Stimulated activated CD4-positive, alpha-beta T cell treated with anti-CD3 and anti-CD28 coated beads, TNF-alpha, amount 100 ng/mL, for 1 hour (primary cell): ENCODE results near the gene RPRD1B.

Experiments used
- DNase-seq, 3 donors: peaks; one replicate each; pipeline ENCODE4 v3.0.0-alpha.2; 2020; ENCODE audit warnings: low read depth in 3 of 3, low spot score in 1 of 3

The RPRD1B gene

GRCh38 chr20:38033330-38034107, at the start of gene RPRD1B, which contains the start of gene TTI1:
TSS of gene RPRD1B (plus strand) at chr20:38033746. CDS start at chr20:38033948, 202 bp downstream.
TSS of gene TTI1 (minus strand) at chr20:38033456. CDS start at chr20:38013816, 19,640 bp downstream.
- peak; percentile 52 to 82 (median 61) for DNase-seq

GRCh38 chr20:37984018-37984785, 49.3 kb upstream of the RPRD1B start:
- DNase-seq = no peak

GRCh38 chr20:37986044-37986858, 47.3 kb upstream of the RPRD1B start:
- DNase-seq = no peak

DNA sequence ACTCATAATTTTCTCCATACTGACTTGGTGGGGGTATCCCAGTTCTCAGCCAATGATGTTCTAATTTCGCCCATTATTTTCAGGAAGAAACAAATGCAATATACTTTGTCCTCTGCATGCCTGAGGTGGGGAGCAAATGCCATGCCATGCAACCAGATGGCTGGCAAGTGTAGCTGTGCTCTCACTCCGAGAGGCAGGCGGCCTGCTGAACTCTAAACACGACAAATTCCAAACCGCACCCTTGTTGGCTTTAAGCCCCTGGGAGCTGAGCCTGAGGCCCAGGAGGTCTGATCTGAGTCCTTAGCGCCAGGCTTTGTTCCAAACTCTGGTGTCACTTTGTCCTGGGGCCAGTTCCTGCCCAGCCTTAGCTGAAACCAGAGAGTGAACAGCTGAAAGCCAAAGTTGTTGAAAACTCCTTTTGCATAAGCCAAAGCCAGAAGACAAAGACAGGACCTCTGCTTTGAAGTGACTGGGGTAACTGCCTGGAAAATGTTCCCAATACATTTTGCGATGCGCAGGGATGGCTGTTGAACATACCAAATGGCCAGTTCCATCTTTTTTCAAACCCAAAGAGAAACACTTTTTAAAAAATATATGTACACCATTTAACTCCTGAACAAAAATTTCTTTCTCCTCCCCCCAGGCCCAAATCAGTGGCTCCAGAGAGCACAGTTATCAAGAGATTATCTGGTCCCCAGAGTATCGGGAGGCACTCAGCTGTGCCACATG, 46.5 kb upstream of the RPRD1B start:
- no peak for DNase-seq

GRCh38 chr20:37987602-37988290, 45.8 kb upstream of the RPRD1B start:
- DNase-seq = no peak

DNA sequence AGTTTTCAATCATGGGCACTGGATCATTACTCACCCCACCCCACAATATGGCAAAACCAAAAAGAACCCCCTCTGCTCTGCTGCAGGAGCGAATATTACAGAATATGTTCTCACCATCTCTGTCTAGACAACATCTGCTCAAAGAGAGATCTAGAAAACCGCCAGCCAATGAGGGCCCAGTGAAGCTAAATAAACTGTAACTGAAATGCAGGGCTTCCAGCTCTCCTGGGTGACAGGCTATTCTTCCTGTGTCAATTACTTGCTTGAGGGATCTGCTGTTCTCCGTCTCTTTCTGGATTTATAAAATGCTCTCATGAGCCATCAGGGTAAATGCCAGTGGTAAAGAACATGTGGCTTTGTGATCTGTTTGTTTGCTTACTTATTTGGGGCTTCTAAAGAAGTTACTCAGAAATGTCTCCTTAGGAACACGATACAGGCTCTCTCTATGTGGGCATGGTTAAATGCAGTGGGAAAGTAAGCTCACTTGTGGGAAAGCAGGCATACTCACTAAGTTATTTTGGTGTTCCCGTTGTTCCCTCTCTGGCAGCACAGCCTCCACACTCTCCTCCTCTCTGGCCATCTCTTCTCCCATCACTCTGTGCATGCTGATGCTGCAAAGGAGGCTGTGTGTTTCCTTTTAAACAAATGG, 45.1 kb upstream of the RPRD1B start:
- no peak for DNase-seq

DNA sequence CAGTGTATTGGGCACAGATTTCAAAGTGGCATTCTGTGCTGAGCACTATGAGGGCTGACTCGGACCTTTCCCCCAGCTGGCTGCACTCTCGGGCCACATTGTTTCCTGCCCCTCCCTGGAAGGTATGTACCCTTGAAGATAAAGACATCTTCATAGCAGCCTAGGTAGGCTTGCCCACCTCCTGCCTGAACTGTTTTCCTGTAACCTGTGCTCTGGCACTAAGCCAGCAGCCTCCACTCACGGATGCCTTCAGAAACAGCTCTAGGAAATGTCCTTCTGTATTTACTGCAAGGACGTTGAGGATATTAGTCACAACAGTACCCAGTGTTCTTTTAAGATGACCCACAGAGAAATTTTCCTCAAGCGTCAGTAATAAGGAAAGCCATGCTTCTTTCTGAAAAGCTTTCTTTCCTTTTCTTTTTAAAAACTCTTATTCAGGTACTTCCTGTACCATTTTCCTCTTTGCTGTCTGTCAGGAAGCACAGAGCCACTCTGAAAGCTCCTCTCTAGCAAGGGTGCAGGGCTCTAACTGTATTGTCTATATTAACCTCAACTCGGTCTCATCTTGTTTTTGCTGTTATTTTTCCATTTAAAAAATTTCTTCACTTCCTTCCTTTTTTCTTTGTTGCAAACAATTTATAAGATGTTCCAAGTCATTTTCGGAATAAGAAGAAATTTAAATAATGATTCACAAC, 43.8 kb upstream of the RPRD1B start:
- no peak for DNase-seq

- DNase-seq = peak in 1 of 3 donors; percentile 5
These were observed 42.9 kb upstream of the RPRD1B start for GRCh38 chr20:37990571-37991151.

DNA sequence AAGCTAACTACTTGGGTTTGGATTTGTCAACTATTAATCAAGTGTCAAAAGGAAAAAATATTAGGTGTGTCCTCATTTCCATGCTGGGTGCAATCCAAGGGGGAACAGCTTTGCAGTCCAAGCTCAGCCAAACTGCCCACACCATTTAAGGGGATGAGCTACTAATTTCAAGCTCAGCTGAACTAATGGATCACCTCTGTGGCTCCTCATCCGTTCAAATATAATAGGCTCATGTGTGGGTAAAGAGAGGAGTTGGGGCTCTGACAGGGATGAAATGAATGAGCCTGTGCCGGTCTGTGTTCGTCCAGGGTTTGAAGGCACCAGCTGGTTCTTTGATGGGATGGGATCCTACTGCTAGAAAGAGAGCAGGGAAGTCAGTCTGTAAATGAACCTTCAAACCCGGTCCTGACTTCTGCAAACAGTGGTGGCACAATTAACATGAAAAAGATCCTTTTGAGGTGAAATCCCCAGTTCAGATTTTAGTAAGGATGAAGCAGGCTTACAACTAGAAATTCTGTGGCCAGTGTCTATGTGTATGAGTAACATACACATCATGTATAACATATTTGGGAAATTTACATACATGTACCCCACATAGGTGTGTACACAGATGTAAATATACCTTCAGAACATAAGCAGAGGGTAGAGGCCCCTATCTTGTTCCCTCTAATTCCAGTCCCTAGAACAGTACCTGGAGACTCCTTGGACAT, 42.2 kb upstream of the RPRD1B start:
- DNase-seq = no peak

- no peak for DNase-seq
These were observed 41.6 kb upstream of the RPRD1B start for GRCh38 chr20:37991908-37992307.

DNA sequence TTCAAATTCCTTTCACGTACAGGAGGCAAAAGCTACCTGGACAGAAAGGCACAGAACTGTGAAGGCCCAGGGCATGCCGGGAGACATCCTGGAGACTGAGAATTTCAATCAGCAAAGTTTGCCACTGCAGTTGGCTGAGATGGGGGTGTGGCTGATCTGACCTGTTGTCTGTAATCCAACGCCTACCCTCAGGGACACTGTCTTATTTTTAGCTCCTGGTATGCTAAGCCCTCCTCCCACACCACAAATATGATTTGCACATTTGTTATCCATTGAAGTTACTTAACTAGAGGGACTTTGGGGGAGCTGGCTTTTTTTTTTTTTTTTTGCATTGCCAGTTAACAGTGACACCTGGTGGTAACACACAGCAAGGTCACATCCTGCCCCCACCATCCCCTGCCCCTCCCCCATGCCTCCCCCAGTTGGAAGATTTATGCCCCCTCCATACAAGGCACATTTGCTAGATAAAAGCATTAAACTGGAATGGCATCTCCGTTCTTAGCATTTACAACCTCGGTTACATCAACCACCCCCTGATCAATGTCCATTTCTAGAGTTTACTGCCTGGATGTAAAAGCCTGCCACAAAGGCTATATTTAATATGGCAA, 40.6 kb upstream of the RPRD1B start:
- DNase-seq = no peak

DNA sequence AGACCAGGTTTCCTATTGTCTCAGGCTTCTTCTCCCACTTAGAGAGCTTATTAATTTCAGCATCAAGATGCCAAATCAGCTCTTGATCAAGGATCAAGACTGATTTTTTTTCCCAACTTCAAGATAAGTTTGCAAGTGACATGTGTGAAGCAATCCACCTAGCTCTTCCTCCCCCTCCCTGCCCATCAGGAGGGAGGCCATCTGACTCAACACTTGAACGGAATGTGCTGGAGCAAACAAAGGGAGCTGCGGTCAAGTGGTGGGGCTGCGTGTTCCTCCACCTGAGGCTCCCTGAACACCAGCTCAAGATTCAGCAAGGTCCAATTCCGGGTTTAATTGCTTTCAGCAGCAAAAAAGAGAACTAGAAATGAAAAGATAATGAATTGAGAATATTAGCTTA, 39.0 kb upstream of the RPRD1B start:
- no peak for DNase-seq

GRCh38 chr20:37995856-37996605, 37.5 kb upstream of the RPRD1B start:
- no peak for DNase-seq

DNA sequence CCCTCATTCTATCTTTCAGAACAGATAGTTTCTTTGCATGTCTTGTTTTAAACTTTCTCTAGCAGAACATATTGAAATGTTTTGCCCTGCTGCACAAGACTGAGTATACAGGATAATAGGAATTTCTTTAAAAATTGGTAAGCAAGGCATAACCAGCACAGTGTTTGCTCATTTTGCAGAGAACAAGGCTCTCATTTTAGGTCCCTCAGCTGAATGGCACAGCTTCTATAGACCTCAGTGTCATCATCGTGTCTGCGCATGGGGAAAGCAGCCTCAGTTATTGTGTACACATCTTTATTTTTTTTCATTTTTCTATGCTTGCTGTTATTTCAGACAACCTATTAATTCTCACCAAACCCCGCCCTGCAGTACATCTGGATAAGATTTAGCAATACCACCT, 36.0 kb upstream of the RPRD1B start:
- DNase-seq = no peak

DNA sequence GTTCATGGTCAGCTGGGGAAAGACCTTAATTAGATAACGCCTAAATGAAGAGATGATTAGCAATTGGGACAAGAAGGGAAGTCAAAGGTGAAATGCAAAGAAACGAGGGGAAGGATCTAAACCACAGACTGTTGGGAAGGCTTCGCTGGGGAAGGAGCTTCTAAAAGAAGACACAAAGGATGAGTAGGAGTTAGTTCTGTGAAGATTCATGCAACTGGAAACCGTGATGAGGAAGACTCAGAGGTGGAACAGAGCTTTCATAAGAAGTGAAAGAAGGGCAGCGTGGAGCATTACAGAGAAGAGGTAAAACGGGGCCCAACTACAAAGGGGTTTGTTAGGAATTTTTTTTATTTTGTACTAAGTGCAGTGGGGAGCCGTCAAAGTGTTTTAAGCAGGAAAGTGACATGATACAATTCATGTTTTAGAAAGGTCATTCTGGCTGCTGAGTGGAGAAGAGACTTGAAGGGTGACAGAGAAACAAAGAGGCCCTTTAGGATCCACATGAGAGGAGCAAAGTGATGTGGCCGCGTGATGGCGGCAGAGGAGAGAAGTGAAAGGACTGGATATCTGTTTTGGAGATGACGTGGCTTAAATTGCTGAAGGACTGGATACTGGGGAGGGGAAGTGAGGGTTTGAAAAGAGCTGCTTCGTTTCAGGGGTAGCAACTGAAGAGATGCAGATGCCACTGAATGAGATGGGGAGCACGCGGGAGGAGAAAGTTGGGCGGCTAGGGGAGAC, 33.9 kb upstream of the RPRD1B start:
- no peak for DNase-seq

GRCh38 chr20:38000293-38000692, 33.3 kb upstream of the RPRD1B start:
- no peak for DNase-seq
